DMS 273 treated with DMSO at 0.1 percent for 48 hours (cell line): ENCODE measurements around the gene UCHL5.

Experiments
- DNase-seq: peaks from one replicate; lab custom pipeline; 2025; lab: John Stamatoyannopoulos, UW

The UCHL5 gene

GRCh38 chr1:193059282-193060114, at the start of gene UCHL5, which contains the start of gene RO60:
Gene UCHL5 (minus strand): TSS chr1:193059360. CDS start chr1:193059260, 100 bp downstream.
Gene RO60 (plus strand): TSS chr1:193059612. CDS start chr1:193069055, 9,443 bp downstream.
- peak; percentile 94 for DNase-seq

- DNase-seq: no peak
Measured at GRCh38 chr1:193108471-193108870, 49.3 kb upstream of the UCHL5 start.

GRCh38 chr1:193105821-193106177, 46.6 kb upstream of the UCHL5 start:
- DNase-seq: no peak

- DNase-seq: peak; percentile 51
Measured at GRCh38 chr1:193104907-193105820, 46.0 kb upstream of the UCHL5 start, which contains the start of gene GLRX2. Gene GLRX2 (minus strand): TSS chr1:193105414. CDS start chr1:193105382, 32 bp downstream.

GRCh38 chr1:193104502-193104906, 45.3 kb upstream of the UCHL5 start:
- DNase-seq: peak; percentile 23

GRCh38 chr1:193103759-193104501, 44.8 kb upstream of the UCHL5 start:
- no peak for DNase-seq

- no peak for DNase-seq
Measured at GRCh38 chr1:193102662-193103061, 43.5 kb upstream of the UCHL5 start.

- DNase-seq: no peak
Measured at GRCh38 chr1:193094112-193094511, 35.0 kb upstream of the UCHL5 start.

GRCh38 chr1:193090865-193091264, 31.7 kb upstream of the UCHL5 start:
- DNase-seq: no peak

- no peak for DNase-seq
Measured at GRCh38 chr1:193087893-193088292, 28.7 kb upstream of the UCHL5 start.

GRCh38 chr1:193086342-193086741, 27.2 kb upstream of the UCHL5 start:
- no peak for DNase-seq

- DNase-seq: no peak
Measured at GRCh38 chr1:193085263-193085662, 26.1 kb upstream of the UCHL5 start.

- no peak for DNase-seq
Measured at GRCh38 chr1:193083365-193084088, 24.4 kb upstream of the UCHL5 start.

GRCh38 chr1:193079187-193079586, 20.0 kb upstream of the UCHL5 start:
- no peak for DNase-seq

GRCh38 chr1:193077991-193078390, 18.8 kb upstream of the UCHL5 start:
- no peak for DNase-seq

GRCh38 chr1:193070942-193071341, 11.8 kb upstream of the UCHL5 start:
- no peak for DNase-seq

GRCh38 chr1:193070386-193070753, 11.2 kb upstream of the UCHL5 start:
- DNase-seq: no peak

- DNase-seq: peak; percentile 39
Measured at GRCh38 chr1:193069748-193070385, 10.7 kb upstream of the UCHL5 start.

- DNase-seq: no peak
Measured at GRCh38 chr1:193068013-193068412, 8.9 kb upstream of the UCHL5 start.

- no peak for DNase-seq
Measured at GRCh38 chr1:193066606-193067005, 7.4 kb upstream of the UCHL5 start.

- DNase-seq: no peak
Measured at GRCh38 chr1:193065954-193066353, 6.8 kb upstream of the UCHL5 start.
